GM21619 (cell line): ENCODE data around the gene APC2.
"Not testable (repeated sequence)": the region's sequence is repeated elsewhere in the genome, so short reads cannot be mapped to it uniquely, and the experiment has no call there.

Experiments used
- ATAC-seq: cut with Tn5 transposase; IDR thresholded peaks from one replicate; pipeline ENCODE4 v1.9.1; 2021; ENCODE audit not compliant: unreplicated experiment

Gene APC2

GRCh38 chr19:1507763-1508506, 58.0 kb downstream of the APC2 start:
- ATAC-seq = no peak

GRCh38 chr19:1508507-1508856, 58.6 kb downstream of the APC2 start:
- ATAC-seq = no peak

GRCh38 chr19:1509602-1510441, 59.9 kb downstream of the APC2 start:
- no peak for ATAC-seq

- no peak for ATAC-seq
Measured at GRCh38 chr19:1510442-1510806, 60.5 kb downstream of the APC2 start.

- ATAC-seq = no peak
Measured at GRCh38 chr19:1510807-1511206, 60.9 kb downstream of the APC2 start.

GRCh38 chr19:1511318-1512317, 61.7 kb downstream of the APC2 start:
- no peak for ATAC-seq

GRCh38 chr19:1512671-1513498, 63.0 kb downstream of the APC2 start, which contains the start of gene ADAMTSL5:
Gene ADAMTSL5, minus strand, starts transcription at chr19:1513019. Its CDS starts 2,076 bp downstream, at chr19:1510943.
- no peak for ATAC-seq

GRCh38 chr19:1513499-1514294, 63.8 kb downstream of the APC2 start:
- ATAC-seq = no peak

GRCh38 chr19:1514295-1514661, 64.4 kb downstream of the APC2 start:
- ATAC-seq = no peak

GRCh38 chr19:1514986-1515721, 65.2 kb downstream of the APC2 start:
- no peak for ATAC-seq

GRCh38 chr19:1516395-1516753, 66.5 kb downstream of the APC2 start:
- ATAC-seq = no peak

GRCh38 chr19:1518471-1518870, 68.5 kb downstream of the APC2 start:
- ATAC-seq = no peak

- not testable (repeated sequence) for ATAC-seq
Measured at GRCh38 chr19:1519802-1520201, 69.9 kb downstream of the APC2 start.

GRCh38 chr19:1520203-1520780, 70.4 kb downstream of the APC2 start:
- ATAC-seq = no peak

- no peak for ATAC-seq
Measured at GRCh38 chr19:1521636-1522035, 71.7 kb downstream of the APC2 start.

GRCh38 chr19:1522061-1522460, 72.1 kb downstream of the APC2 start:
- no peak for ATAC-seq

- ATAC-seq = no peak
Measured at GRCh38 chr19:1522838-1523237, 72.9 kb downstream of the APC2 start.
